IPS-11a (cell line): ENCODE measurements around the gene BNC2.
"Not testable (repeated sequence)": the region's sequence is repeated elsewhere in the genome, so short reads cannot be mapped to it uniquely, and the experiment has no call there.

Source experiments
- H3K4me3 ChIP-seq: one replicate; pipeline ENCODE4 v1.5.1; 2013; ENCODE audit warnings: low read depth, low read length, control low read depth

BNC2 gene

DNA sequence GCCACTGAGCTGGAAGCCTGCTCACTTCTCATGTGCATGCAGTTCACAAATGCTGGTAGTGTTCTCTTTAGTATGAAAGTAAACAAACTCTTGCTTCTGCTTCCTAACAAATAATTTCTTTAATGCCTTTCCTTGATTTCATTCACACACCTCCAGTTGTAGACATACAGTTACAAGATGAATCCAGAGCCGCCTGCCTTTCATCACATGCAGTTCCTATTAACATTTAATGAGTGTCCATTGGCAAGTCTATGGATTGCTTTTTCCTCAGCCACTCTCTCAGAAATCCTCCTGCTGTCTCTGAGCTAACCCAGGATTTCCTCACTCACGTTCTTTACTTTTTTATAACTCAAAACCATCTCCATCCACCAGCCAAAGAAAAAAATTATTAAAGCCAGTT is 408.6 kb downstream of the BNC2 start:
- H3K4me3 ChIP-seq, result no peak overlapping the region

DNA sequence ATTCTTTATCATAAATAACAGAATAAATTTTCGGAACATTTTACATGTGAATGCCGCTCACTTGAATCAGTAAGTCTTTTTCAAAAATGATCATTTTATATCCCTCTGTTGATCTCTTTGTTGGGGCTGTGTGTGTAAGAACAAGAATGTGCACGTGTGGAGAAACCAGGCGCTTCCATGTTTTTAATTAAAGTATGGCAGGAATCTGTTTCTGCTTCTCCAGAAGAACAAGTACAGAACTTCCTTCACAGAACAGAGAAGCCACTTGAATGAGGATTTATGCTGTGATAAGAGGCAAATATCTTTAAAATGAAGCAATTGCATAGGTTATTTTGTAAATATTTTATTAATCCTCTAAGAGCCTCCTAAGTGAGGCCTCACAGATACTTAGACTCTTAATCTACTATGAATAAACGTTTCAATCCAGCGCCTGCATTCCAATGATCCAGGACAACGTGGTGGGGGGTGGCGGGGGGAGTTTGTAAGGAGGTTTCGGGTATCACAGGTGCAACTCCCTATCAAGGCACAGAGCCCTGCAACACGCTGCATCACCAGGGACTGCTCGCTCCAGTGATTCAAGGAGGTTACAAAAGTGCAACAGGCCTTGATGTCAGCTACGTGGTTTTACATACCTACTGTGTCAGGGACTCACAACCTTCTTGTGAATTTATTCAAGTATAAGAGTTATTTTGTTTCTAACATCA is 409.2 kb downstream of the BNC2 start:
- H3K4me3 ChIP-seq, result no peak overlapping the region

DNA sequence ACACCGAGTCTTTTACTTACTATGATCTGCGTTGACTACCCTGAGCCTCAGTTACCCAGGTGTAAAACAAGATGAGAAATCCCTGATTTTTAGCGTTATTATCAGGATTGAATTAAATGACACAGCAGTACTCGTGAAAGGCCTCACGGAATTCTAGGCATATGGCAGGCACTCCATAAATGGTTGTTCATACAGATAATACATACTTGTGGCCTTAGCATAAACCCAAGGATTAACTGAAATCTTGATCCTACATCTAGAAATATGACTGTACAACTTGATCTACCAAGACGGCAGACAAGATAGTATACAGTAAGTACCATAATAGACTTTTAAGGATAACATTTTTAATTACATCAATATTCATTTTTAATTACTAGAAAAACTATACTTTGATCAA is 409.8 kb downstream of the BNC2 start:
- no peak overlapping the region for H3K4me3 ChIP-seq

DNA sequence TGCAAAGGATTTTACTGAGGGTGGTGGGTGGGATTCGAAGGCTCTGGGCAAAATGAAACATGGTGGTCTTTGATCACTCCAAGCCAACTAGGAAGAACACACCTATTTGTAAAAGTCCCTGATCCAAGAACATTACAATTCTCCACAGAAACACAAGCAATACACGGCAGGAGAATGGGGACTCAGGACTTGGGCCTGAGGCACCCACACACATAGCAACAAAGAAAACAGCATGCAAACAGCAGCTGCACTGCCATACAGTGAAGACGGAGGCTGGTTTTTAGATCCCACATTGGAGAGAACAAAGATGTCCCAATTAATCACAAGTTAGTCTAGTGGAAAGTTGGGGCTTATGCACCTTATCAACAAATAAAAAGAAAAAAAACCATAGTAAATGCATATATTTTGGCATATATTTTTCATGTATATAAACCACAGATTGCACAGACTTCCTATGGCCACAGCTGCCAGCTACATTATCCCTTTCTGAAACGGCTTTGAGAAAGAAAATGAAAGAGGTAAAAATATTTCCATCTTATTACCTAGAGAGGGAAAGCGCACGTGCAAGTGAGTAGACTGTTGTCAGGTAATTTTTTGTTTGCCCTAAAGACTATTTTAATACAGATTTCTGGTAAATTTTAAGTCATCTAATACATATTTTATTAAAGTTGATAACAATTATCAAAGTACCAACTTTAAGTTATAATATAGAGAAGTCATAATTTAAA is 410.9 kb downstream of the BNC2 start:
- H3K4me3 ChIP-seq, result no peak overlapping the region

DNA sequence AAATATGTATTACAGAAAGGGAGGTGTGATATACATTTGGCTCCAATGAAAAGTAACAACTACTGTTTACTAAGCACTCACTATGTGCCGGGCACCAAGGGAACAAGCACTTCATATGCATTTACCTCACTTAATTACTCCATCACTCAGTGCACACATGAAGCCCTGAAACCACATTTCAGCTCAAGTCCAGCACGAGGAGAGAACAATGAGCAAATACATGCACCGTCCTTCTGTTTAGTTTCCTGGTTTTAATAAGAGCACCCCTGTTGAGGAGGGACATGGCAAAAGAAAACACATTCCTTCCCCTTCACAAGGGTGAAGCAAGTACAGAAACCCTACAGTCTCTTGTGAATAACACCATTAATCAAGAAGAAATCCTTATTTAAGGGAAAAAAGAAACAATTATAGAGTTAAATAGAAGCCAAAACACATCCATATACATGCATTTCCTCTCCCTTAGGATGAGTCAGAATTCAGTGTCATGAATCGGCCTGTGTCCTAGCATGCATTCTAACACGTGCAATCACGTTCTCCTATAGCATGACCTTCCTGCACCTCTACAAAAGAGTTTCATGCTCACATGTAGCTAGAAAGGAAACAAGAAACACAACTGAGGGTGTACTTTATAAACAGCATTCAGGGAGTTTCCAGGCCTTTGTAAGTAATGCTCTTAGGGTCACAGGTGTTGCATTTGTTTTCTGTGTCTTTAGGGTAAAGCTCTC is 411.6 kb downstream of the BNC2 start:
- no peak overlapping the region for H3K4me3 ChIP-seq

DNA sequence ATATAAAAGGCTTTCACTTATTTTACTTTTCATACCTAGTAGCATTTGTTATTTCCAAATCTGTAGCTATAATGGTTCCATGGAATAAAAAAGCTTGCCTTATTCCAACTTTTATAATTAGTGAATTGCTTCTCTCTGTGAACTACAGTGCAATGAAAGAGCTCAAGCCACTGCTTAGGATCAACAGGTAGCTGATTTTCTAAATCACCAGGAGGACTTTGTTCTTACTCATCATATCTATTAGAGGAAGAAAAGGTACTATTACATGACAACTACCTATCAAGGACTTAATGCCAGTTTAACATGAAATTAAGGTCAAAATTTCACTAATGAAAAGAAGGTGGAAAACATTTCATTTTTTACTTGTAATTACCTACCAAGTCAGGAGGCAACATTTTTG is 414.6 kb downstream of the BNC2 start:
- H3K4me3 ChIP-seq, result no peak overlapping the region

DNA sequence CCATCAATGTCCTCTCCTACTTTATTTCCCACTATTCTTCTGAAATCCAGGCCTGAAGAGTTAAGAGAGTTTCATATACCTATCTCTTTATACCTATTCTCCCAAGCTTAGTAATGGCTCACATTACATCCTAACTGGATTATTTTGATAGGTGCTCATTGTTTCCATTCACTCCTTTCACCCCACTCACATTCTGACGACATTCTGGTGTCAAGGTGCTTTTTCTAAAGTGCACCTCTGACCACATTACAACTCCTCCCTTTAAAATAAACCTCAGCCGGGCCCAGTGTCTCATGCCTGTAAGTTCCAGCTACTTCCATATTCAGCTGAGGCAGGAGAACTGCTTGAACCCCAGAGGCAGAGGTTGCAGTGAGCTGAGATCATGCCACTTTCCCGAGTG is 417.1 kb downstream of the BNC2 start:
- no peak overlapping the region for H3K4me3 ChIP-seq

DNA sequence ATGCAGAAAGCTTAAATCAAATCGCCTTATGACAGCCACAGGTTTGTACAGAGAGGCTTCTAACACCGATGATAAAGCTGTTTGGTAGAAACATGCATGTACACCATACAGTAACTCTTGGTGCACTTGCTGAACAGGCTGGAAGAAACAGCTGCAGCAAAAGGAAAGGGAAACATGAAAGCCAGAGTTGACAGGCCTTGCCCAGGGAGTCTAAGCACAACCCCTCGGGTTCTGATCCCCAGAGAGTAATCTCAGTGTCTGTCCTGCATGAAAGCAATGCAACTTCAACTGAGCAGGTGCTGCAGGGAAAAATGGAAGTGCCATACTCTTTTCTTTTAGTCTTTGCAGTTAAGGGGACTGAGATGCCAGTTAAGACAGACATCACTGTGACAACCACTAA is 419.9 kb downstream of the BNC2 start:
- H3K4me3 ChIP-seq, result no peak overlapping the region

DNA sequence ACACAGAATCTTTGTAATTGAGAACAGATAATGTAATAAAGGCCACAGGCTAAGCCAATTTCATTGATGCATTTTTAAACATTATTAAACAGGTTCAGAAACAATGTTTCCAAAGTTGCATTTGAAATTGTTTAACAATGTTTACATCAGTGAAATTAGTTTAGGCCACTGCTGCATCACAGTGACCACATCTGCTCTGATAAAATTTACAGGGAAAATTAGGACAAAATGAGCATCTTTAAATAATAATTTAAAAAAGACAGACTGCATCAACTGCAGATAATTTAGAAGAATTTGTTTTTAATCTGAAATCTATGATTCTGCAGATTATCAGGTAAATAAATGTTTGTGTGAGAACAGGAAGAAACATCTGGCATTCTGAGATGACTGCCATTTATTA is 420.4 kb downstream of the BNC2 start:
- no peak overlapping the region for H3K4me3 ChIP-seq

DNA sequence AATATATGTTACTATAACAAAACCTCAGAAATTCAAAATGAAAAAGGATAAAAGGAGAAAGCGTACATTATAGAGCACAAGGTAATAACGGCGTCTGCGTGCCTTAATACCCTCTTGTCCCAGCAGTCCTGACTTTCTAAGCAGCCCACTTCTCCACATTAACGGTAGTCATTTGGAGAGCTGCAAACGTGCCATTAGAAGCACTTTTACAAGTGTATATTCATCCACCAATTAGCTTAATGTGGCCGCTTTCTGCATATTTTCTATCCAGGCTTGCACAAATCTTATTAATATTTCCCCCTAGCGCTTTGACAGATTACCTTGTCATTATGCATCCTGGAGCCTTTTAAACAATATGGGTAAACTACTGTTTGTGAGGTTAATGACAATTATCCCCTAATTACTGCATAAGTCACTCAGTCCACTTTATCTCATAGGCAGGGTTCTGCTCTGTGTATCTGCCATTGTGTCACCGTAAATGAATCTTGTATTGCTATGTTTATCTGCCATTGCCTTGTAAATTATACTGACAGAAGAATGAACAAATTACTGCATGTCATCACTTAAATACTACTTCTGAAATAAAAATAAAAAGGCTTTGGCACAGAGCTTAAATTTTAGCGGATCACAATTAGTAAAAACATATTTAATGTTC is 421.3 kb downstream of the BNC2 start:
- H3K4me3 ChIP-seq, result no peak overlapping the region

DNA sequence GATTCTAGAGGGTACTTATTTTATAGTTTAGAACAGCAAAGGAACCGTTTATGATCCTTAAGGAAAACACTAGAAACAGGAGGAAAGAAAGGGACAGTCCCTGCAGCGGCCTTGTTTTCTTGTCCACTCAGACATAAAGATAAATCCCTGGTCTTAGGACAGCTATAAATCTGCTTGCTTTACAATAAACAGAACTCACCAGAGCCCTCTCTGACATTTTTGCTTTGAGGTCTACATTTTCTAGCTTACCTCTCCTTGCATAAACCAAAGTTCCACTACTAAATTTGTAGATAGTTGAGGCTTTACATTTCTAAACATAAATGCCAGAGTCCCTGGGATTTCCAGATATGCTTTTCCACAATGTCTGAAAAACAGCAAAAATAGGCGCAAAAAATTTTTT is 422.5 kb downstream of the BNC2 start:
- no peak overlapping the region for H3K4me3 ChIP-seq

DNA sequence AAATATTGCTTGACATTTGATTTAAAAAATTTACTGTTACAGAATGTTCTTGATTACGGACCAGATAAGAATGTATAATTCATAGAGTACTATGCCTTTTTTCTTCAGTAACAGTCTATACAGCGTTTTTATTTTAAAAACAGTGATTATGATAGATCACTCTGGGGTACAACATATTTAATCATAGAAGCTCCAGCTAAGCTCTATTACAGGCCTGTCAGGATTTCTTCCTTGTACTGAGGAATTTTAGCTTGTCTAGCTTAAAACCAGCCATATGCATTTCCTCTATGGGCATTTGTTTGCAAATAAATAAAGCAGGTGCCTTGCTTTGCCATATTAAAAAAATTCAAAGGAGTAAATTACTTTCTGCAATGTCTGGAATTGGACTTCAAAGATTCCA is 423.8 kb downstream of the BNC2 start:
- no peak overlapping the region for H3K4me3 ChIP-seq

DNA sequence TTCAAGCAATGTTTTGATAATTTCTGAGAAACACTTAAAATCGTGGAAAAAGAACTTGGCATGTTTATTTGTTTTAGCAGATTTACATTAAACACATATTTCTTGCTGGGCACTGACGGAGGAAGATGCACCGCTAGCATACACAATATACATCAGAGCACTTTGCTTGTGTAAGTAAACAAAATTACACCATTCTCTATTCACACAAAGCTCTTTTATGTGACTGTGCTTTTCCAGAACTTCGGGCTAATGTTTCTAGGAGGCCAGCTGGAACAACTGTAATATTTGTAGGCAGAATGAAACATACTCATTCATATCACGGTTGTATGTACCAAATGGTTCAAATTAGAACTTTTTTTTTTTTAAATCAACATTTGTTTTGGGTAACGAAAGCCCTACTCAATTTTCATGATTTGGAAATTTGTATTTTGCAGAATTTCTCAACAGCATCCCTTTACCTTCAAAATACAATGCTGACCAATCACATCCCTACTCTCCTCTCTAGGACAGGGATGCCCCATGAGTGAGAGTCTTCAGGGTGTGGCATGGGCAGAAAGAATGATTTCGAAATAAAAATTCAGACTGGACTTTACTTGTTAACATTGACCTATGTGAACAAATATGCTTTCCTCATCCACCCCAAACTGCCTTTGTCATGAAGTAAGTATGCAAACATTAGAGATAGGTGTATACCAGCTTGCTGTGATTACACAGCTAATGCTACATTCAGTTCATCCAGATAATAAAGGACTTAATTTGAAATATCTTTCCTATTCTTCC is 425.1 kb downstream of the BNC2 start:
- no peak overlapping the region for H3K4me3 ChIP-seq

DNA sequence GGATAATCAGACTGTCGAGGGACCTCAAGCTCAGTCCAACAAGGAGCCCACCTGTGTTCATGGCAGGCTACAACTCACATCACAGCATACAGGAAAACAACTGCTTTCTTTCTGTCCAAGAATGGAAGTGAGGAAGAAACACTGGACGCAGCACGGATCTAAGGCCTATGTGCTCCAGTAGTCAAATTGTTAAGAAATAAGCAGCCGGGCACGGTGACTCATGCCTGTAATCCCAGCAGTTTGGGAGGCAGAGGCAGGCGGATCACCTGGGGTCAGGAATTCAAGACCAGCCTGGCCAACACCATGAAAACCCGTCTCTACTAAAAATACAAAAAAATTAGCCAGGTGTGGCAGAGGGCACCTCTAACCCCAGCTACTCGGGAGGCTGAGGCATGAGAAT is 427.8 kb downstream of the BNC2 start:
- H3K4me3 ChIP-seq, result no peak overlapping the region

DNA sequence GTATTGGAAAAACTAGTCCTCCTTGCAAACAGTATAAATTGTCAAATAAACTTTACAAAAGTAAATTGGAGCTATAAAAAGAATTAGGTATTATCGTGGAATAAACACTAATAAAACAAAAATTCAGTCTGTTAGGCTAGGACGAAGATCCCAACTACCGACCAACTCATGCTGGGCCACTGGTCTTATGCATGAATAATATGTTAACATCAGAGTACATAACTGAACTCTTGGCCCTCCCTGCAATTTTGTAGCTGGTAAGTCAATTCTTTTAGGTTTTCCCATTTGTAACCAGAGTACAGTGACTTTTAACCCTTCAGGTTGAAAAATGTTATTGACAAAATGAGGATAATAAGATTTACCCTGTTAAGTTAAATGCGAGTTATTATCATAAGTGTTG is 428.7 kb downstream of the BNC2 start:
- H3K4me3 ChIP-seq, result no peak overlapping the region

DNA sequence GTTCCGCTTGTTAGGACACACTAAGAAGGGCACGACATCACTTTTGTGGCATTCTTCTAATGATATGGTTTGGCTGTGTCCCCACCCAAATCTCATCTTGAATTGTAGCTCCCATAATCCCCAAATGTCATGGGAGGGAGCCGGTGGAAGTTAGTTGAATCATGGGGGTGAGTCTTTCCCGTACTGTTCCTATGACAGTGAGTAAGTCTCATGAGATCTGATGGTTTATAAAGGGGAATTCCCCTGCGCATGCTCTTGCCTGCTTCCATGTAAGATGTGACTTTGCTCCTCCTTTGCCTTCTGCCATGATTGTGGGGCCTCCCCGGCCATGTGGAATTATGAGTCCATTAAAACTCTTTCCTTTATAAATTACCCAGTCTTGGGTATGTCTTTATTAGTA is 431.6 kb downstream of the BNC2 start:
- not testable (repeated sequence) for H3K4me3 ChIP-seq

DNA sequence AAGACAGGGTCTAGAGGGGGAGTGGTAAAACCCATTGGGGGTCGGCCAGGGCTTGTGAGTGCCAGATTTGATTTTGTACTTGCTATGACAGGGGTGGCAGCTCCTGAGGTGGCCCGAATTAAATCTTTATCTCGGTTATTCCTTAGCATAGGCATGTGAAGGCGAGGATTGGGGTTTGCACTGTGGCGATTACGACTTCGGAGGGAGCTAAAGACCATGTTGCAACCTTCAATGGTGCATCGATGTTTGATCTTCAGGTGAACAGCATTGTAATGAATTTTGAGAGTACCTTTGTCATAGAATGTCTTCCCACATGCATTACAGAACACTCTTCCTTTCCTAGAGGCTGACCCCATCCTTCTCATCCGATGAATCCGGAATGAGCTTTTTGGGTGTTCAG is 433.9 kb downstream of the BNC2 start:
- H3K4me3 ChIP-seq, result no peak overlapping the region

DNA sequence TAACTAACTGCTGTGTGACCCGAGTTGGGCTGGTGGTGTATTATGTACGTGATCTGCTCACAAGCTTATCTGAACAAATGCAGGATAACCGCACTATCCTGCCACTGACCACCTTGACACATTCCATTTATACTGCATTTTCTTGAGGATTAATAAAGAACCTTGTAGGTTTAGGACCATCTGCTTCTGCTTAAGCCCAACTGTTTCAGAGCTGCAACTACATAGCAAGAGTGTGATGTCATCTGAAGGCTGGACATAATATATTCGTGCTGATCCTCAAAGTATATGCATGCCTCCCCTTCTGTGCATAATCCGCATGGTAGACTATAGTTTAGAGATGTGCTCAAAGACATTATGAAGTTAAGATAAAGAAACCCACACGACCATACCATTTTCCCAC is 435.9 kb downstream of the BNC2 start:
- no peak overlapping the region for H3K4me3 ChIP-seq

DNA sequence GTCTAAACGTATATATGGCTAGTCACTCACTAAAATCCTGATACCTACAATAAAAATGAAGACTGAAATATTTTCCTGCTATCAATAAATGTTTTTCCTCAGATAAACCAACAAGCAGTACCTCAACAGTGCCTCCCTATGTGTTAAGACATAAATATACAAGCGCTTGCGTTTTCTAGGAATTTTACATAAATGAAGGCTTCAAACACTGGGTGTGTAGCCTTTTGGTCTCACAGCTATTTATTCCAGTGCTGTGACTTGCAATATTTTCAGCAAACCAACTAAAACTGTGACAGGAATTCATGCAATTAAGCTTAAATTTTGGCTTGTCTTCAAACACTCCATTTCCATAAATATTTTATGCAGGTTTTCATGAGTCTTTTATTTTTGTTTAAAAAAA is 437.0 kb downstream of the BNC2 start:
- H3K4me3 ChIP-seq, result no peak overlapping the region

DNA sequence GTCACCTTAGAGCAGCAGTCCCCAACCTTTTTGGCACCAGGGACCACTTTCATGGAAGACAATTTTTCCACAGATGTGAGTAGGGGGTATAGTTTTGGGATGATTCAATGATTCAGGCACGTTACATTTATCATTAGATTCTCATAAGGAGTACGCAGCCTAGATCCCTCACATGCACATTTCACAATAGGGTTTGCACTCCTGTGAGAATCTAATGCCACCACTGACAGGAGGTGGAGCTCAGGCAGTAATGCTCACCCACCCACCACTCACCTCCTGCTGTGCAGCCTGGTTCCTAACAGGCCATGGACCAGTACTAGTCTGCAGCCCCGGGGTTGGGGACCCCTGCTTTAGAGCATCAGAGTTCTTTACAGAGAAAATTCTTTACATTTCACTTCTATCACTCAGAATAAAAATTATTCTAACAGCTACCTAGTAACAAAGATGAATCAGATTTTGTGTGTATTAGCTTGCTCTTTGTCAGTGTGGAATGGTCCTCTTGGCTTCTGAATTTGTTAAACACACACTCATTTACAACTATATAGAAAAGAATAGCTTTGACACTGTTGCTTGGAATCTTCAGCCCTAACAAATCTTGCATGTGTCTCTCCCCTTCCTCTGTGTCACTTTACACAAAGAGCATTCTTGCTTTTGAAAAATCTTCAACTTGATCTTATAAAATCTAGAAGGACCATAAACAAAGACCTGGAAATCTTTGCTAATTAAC is 438.6 kb downstream of the BNC2 start:
- H3K4me3 ChIP-seq, result no peak overlapping the region
